ENCODE data around the gene RNU5D-1.

Gene RNU5D-1

DNA sequence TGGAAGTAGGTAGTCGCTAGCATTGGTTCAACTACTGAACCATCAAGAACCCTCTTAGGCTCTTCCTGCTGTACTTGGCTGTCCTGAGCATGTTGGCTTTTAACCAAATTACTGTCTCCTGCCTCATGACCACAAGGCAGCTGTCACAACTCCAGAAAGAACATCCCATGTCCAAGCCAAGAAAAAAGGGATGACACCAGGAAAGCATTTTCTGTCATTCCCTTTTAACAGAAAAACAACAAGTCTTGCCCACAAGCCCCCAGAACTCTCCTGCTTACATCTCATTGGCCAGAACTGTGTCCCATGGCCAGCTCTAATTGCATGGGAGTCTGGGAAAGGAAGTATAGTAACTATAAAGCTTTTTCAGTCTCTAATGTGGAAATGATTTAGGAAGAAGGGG is 2.4 kb upstream of the RNU5D-1 start:
- no peak overlapping the region for H3K4me3 ChIP-seq (ENCODE audit: low read depth, low read length)

DNA sequence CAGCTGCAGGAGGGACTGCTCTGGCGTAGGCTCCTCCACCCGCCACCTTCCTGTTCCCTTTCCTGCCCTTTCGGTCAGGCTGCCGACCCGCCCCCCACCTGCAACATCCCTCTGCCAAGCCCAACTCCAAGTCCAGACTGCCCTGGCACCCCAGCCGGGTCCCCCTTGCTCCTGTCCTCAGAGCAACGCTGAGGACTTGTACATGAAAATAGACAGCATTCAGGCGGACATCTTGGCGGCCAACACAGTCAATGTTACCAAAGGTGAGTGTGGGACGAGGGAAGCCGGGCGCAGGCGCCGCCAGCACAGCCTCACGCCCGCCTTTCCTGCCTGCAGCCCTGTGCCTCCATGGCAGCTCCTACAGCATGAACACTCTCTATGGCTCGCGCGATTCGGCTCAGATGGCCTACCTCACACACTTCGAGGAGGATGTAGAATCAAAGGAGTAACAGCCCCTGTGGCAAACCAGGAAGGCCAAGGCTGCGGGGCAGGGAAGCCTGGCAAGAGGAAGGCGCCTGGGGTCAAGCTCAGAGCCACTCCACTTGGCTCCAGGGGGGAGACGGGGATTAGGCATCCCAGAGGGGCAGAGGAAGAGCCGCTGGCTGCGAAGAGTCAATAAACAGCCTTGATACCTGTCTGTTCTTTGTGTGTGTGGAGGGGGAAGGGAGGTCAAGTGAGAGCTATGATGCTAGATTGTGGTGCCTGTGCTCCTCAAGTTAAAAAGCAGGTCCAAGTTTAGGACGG is 5.8 kb downstream of the RNU5D-1 start:
- no peak overlapping the region for H3K4me3 ChIP-seq (ENCODE audit: low read depth, low read length)

DNA sequence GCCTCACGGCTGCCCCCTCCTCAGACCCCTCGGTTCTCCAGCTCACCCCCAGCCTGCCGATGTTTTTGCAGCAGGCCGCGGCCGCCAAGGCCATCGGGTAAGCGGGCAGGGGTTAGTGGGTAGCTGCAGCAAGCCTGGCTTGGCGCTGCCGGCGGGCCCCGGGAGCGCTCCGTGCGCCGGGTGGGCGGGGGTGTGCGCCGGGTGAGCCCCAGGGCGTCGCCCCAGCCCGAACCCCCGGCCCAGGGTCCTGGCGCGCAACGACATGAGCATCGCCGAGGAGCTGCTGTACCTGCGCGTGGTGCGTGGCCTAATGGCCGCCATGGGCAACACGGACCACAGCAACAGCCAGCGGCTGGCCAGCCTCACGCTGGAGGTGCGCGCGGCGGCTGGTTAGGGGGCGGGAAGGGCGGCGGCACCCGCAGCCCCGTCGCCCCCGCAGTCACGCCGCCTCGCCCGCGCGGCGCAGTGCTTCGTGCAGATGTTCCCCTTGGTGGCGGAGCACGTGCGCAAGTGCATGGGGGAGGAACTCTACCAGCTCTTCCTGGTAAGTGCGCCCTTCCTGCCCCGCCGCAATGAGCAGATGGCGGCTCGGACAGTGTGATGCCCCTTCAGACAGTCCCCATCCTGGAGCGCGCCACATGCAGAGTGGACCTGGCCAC is 6.5 kb downstream of the RNU5D-1 start:
- no peak overlapping the region for H3K4me3 ChIP-seq (ENCODE audit: low read depth, low read length)

DNA sequence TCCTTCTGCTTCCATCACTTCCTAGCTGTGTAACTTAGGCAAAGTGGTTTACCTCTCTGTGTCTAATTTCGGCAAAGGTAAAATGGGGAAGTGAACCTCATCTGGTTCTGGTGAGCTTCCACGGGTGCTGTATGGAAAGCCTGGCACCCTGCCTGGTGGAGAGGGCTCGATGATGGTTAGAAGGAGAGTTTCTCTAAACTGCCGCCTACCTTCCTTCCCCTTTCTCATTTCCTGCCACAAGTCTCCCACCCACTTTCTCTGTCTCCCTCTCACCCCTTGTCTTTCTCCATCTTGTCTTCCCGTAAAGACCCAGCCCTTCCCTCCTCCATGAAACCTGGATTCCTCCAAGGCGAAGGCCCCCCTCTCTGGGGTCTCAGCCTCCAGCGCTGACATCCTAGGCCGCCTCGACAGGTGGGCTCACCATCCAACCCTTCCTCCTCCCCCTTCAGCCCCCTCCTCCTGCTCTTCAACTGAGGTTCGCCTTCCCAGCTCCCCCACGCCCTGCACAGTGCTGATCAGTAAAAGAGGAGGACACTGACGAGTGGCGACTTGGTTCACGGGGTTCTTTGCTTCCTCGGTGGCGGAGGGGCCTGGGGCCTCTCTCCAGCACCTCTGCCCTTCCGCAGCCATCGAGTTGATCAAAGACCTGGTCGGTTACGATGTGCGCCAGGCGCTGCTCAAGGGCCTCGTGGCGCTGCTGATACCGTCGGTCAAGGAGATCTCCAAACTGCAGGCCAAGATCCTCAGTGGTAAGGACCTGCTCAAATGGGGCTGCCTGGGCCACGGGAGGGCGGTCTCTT is 7.3 kb downstream of the RNU5D-1 start:
- no peak overlapping the region for H3K4me3 ChIP-seq (ENCODE audit: low read depth, low read length)

DNA sequence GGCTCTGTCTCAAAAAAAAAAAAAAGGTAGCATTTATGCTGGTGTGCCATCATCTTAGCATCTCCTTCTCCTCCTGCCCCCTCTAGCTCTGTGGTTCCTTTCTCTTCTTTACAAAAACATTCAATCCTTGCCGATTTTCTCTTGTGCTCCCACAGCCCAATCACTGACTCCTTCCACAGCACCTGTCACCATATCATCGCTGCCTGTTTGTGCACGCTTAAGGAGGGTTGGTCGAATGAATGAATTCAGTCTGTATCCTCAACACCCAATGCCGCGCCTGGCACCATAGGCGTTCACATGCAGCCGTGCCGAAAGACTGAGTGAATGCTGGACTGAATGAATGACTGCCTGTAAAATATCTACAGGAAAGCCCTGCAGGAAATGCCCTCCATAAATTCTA is 7.9 kb downstream of the RNU5D-1 start:
- no peak overlapping the region for H3K4me3 ChIP-seq (ENCODE audit: low read depth, low read length)

DNA sequence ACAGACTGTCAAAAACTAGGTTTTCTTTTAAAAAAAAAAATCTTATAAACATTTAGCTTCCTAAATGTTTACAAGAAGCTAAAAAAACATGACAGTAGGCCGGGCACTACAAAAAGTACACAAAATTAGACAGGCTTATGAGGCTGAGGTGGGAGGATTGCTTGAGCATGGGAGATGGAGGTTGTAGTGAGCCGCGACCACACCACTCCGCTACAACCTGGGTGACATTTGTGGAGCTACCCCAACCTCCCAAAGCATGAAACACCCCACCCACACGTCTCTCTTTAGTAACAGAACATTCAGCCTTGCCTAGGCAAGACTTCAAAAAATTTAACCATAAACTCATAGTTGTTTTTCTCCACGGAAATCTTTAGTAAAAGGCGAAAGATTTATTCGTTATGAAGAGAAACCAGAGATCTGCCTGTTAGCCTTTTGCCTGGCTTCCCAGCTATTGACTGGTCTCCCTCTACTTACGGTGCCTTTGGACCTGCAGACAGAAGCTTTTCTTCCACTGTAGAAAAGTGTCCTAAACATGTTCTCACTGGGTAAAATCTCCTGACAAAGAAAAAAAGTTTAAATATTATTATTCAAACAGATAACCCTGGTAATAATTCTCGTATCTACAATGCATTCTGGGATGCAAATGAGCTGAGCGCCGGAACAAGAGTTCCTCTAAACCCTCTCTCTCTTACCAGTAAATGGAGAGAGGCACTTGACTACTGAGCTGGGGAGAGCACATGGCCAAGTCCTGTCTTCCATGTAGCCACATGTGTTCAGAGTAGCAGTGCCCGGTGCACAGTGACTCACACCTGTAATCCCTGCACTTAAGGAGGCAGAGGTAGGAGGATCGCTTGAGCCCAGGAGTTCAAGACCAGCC is 9.2 kb downstream of the RNU5D-1 start:
- H3K4me3 ChIP-seq (ENCODE audit: low read depth, low read length), result no peak overlapping the region

DNA sequence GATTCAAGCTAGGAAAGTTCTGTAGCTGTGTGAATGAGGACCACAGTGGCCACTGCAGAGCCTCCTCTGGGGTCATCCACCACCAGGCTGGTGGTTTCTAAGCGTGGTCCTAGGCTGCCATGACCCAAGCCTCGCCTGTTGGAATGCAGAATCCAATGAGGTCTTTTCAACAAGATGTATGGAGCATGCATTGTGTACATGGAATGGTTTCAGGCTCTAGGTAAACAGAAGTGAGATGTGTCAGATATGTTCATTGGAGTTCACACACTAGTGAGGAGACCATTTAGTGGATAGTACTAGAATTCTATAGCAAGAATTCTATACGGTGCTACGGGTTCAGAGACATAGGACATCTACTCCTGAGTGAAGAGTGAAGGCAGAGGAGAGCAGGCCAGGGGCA is 10.7 kb downstream of the RNU5D-1 start:
- H3K4me3 ChIP-seq (ENCODE audit: low read depth, low read length), result no peak overlapping the region

DNA sequence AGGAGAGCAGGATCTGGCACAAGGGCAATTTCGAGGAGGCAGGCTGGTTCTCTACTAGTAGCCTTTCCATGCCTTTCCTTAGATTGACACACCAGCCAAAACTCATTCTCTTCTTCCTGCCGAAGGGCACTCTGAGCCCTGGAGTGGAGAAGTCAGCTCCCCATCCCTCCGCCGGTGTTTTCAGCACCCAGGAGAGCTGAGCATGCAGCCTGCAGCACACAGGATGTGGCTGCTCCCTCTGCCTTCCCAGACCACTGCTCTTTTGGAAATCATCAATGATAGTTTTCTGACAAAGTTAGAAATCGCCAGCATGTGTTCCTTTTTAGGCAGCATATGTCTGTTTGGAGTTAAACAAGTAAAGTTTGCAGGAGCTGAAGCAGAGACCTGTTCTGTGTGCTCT is 11.7 kb downstream of the RNU5D-1 start:
- no peak overlapping the region for H3K4me3 ChIP-seq (ENCODE audit: low read depth, low read length)

DNA sequence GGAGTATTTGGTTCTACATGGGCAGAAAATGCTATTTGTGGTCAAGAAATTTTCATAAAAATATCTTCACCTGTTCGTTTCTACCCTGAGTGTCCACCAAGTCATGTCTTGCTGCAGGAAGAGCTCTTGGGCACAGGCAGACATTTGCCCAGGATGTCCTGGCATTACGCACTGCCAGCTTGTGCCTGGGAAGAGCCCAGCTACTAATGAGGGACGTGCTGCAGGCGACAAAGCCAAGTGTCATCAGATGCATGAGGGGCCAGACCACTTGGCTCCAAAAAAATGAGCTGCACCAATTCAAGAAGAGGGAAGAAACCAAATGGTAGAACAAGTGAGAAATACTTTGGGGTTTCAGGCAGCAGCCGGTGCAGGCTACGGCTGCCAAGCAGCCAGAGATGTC is 12.9 kb downstream of the RNU5D-1 start:
- H3K4me3 ChIP-seq (ENCODE audit: low read depth, low read length), result no peak overlapping the region

DNA sequence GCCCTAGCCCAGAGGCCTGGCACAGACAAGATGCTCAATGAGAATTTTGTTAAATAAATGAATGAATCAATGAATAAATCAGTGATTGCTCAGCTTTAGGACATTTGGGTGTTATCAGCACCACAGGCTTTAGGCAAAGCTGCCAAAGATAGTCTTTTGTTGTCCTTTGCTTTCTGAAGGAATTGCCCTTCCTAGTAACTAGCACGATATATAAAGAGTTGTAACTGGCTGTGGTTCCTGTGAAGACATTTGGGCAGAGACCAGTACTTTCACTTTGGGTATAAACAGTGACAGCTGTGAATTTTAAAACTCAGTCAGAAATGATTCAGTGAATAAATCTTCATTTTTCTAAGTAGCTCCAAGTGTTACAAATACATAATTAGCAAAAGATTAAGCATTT is 13.3 kb downstream of the RNU5D-1 start:
- H3K4me3 ChIP-seq (ENCODE audit: low read depth, low read length), result no peak overlapping the region

DNA sequence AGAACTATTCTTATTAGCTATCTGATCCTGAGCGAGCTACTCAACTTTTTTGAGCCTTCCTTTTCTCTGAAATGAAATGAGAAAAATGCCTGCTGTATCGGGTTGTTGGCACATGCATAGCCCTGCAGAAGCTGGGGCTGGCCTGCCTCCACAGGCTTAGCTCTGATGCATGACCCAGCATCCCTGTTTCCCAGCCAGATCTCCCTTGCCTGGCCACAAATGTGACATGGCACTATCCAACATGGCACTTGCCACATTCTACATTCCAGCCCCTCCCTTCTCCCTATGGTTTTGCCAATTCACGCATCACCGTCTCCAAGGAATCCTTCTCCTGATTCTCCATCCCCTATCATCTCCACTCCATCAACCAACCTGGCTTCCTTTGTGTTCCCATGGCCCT is 13.8 kb downstream of the RNU5D-1 start:
- no peak overlapping the region for H3K4me3 ChIP-seq (ENCODE audit: low read depth, low read length)

DNA sequence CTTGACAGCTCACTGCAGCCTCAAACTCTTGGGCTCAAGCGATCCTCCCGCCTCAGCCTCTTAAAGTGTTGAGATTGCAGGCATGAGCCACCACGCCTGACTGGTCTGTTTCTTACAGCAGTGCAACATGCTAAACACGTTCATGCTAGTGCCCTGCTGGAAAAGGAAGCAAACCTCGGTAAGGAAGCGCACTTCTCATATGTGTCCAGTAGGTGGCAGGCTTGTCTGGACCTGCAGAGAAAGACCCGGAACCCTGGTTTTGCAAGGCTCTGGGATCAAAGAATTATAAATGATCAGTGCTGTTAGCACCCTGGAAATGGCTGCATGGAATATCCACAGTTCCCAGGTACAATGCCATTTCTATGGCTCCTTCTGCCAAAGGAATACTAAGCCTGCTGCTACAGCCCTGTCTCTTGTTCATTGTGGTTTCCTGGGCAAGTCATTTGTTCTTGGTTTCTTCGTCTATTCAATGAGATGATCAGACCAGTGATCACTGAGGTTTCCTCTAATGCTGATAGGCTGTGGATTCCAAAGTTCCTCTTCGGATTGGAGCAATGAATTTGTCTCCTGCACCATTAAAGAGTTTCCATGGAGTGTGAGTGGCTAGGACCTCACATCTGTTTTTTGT is 15.9 kb downstream of the RNU5D-1 start:
- no peak overlapping the region for H3K4me3 ChIP-seq (ENCODE audit: low read depth, low read length)

DNA sequence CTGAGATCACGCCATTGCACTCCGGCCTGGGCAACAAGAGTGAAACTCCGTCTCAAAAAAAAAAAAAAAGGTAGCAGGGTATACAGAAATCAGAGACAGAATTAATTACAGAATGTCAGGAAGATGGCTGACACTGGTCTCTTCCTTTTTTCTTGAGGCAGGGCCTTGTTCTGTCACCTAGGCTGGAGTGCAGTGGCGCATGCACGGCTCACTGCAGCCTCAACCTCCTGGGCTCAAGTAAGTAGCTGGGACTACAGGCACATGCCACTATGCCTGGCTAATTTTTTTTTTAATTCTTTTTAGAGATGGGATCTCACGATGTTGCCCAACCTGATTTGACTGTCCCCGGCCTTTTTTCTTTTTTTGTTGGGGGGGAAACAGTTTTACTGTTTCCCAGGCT is 16.4 kb downstream of the RNU5D-1 start:
- no peak overlapping the region for H3K4me3 ChIP-seq (ENCODE audit: low read depth, low read length)

DNA sequence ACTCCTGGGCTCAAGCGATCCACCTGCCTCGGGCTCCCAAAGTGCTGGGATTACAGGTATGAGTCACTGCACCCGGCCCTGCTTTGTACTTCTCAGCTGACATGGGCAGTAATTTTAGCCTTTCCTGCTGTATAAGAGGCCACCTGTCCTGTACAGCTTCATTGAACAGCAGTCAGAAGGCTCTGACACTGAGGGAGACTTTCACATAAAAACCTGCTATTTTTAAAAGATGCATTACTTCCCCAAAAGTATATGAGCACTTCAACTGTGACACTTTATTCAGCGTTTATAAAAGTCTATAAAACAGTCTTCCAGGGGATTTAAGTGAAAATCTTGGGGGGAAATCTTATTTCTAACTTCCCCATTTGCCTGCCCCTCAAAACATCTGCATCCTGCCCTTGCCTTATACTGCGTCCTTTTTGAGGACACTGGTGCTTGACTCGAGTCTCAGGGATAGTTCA is 17.6 kb downstream of the RNU5D-1 start:
- H3K4me3 ChIP-seq (ENCODE audit: low read depth, low read length), result no peak overlapping the region

DNA sequence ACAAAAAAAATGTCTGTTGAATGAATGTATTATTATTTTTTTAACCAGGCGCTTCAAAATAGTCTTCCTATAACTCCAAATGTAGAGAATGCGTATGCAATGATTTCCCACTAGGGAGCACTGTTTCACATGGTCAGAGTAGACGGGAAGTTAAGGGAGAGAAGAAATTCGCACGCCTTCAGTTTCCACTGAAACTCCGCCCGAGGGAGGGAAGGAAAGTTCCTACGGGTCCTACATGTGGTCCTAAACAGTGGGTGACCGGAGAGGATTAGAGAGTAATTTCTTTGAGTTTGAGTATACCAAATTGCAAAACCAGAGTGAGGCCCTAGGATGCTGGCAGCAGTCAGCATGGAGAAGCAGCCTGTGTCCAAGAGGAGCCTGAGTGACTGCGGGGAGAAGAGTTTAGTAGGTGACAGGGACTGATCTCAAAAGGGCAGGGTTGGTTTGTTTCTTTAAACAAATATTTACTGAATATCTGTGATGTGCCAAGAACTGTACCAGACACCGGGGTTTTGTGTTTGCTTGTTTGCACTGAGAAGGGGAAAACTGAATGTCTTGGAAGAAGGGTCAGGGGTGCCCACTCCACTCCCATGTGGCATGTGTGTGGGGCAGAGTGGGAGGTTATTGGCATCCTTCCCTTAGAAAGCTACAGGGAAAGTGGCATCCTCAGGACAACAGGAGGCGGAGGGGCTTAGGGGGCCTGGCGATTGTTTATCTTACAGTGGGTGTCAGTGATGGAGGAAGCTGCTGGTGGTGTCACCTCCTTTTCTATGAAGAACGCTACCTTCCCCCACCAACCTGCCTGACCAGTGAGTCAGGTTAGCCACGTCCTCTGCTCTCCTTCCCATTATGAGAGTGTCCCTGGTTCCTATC is 22.8 kb downstream of the RNU5D-1 start:
- no peak overlapping the region for H3K4me3 ChIP-seq (ENCODE audit: low read depth, low read length)

DNA sequence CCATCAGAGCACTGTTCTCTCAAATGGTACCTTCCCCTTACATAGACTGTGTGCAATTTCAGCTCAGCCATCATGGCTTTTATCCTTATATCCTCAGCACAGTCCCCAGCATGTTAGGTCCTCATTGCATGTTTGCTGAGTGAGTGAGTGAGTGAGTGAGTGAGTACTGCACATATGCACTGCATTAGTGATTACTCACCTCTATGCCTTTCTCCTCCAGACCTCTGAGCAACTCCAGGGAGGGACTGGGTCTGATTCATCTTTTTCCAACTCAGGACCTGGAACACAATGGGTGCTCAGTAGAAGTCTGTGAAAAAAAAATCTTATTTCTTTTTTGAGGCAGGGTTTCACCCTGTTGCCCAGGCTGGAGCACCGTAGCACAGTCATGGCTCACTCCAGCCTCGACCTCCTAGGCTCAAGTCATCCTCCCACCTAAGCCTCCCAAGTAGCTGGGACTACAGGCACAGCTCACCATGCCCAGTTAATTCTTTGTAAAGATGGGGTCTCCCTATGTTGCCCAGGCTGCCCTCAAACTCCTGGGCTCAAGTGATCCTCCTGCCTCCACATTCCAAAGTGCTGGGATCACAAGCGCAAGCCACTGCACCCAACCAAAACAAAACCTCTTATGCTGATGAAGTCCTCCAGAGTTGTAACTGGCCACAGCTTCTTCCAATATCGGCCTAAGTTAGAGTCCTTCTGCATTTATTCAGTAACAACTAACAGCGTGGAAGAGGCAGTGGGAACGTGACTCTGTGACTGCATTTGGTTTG is 23.7 kb downstream of the RNU5D-1 start:
- H3K4me3 ChIP-seq (ENCODE audit: low read depth, low read length), result no peak overlapping the region

DNA sequence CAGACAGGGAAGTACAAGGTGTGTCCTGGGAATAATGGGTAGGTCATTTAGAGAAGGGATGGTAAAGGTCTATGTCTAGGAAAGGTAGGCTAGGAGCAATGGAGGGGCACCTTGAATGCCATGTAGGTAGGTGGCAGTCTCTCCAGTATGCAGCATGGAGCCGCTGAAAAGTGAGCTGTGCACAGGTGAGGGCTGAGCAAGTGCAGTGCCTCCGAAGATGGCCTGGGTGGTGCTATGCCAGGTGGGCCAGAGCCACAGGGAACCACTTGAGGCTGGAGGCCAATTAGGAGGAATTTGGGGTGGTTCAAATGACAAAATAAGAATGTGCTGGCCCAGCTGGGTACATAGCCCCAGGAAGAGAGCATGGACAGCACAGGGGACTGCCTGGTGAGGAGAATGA is 25.0 kb downstream of the RNU5D-1 start:
- no peak overlapping the region for H3K4me3 ChIP-seq (ENCODE audit: low read depth, low read length)

DNA sequence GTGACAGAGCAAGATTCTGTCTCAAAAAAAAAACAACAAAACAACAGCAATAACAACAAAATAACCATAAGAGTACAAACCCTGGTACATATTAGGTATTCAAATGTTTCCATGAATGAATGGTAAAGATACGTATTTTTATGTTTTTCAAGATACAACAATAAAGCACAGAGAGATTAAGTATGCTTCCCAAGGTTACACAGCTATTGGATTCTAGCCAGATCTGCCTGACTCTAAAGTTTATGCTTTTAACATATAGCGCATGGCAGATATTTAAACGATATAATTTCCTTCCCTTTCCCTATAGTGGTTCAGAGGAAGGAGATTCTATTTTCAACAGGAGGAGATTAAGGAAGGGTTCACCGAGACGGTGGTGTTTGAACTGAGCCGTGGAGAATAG is 25.5 kb downstream of the RNU5D-1 start:
- H3K4me3 ChIP-seq (ENCODE audit: low read depth, low read length), result no peak overlapping the region

DNA sequence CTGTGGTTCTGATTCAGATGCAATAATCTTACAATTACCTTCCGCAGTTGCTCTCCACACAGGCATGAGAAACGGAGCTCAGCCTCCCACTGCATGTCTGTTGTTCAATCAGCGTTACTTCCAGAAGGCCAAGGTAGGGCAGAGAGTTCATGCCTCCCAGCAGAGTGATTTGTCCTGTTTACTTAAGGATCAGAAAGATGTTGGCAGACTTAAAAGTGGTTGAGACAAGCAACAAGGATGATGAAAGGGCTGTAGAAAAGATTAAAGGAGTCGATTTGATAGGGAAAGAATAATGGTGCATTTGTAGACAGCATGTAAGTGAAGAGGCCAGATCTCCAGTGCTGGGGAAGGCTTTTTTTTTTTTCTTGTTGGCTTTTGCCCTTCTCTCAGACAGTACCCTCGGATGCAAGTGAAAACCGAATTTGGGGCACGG is 29.8 kb downstream of the RNU5D-1 start:
- no peak overlapping the region for H3K4me3 ChIP-seq (ENCODE audit: low read depth, low read length)

Data from iPS-11a (cell line).